Activated T-cell treated with anti-CD3 and anti-CD28 coated beads, Interleukin-2, amount 50 U/mL, for 4 hours (primary cell): Measurements from ENCODE around the gene PRSS36. TPM values are rescaled to one million over a fixed set of nuclear protein-coding genes. Genes with fewer than 3 reads are reported as not detected.
"Not testable (repeated sequence)": the region's sequence is repeated elsewhere in the genome, so short reads cannot be mapped to it uniquely, and the experiment has no call there.

Source experiments
- ATAC-seq, 2 donors: fragments of 200-7000 bp; cut with Tn5 transposase; one replicate each; pipeline ENCODE4 v1.10.0; 2021
- DNase-seq: peaks from one replicate; pipeline ENCODE4 v3.0.0-alpha.2; 2020
- H3K27me3 Mint-ChIP-seq: one replicate; pipeline ENCODE4 v1.8.0; 2021; ENCODE audit warnings: low read depth, mixed read lengths
- H3K36me3 Mint-ChIP-seq: one replicate; pipeline ENCODE4 v1.8.0; 2022; ENCODE audit warnings: mixed read lengths; ENCODE audit not compliant: insufficient read depth
- H3K4me1 Mint-ChIP-seq: one replicate; pipeline ENCODE4 v1.8.0; 2021; ENCODE audit warnings: low read depth, mixed read lengths
- H3K4me3 Mint-ChIP-seq: one replicate; pipeline ENCODE4 v1.8.0; 2021; ENCODE audit warnings: mild to moderate bottlenecking, moderate library complexity, mixed read lengths
- H3K9me3 Mint-ChIP-seq: one replicate; pipeline ENCODE4 v1.8.0; 2021; ENCODE audit warnings: mixed read lengths
- total RNA-seq, 3 donors: library from RNA; stranded (reverse); gene quantifications; one replicate each; pipeline ENCODE4 v1.2.1, GENCODE V29; 2021

PRSS36 gene
- under 1 TPM in 2 of 3 donors, not detected in 1; 0.40 to 0.78 TPM for total RNA-seq

DNA sequence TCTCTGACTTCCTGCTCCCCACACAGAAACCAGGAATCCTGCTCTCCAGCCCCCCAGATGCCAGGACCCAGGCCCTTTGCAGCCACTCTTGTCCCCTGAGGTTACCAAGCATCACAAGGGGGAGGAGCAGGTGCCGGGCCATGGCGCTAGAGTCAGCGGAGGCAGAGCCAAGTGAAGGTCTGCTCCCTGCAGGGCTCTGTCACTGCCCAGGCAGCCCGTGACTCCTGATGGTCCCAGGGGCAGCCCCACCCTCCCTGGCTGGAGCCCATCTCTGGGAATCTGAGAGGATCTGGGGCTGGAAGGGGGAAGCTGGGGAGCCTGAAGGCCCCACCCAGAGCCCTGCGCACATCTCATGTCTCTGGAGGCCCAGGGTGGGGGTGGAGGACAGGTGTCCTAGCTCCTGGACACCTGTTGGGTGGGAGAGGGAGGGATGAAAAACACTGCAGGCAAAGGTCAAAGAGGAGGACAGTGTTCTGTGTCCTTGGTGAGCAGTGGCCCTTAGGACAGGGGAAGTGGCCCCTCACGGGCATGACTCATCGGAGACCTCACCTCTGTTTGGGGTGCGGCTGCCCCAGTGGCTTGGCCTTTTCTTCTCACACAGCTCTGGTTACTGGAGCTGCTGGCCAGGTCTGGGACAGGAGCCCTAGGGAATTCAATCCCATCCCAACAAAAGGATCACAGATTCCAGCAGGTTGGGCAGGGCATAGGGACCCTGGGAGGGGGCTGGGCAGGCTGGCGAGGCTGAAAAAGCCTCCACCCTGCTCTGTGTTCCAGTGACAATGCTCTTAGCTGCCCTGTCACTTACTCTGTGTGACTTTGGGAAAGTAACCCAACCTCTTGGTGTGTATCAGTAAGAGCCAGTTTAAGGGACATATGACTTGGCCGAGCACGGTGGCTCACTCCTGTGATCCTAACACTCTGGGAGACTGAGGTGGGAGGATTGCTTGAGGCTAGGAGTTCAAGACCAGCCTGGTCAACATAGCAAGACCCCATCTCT is at the start of gene PRSS36:
Gene PRSS36, minus strand, starts transcription at position 173 of the 997 bp plus-strand sequence. Its CDS starts 31 bp downstream, at position 142.
- no peaks in the 10 kb centered on the region for H3K9me3 Mint-ChIP-seq
- DNase-seq (no peak), ATAC-seq (no peak)
- peaks cover 4% of the 10 kb centered on the region for H3K27me3 Mint-ChIP-seq
- H3K36me3 Mint-ChIP-seq: no peaks in the 10 kb centered on the region
- H3K4me1 Mint-ChIP-seq: peaks cover 1% of the 10 kb centered on the region
- no peak within 1 kb of the TSS for H3K4me3 Mint-ChIP-seq

GRCh38 chr16:31199430-31200041 is 49.7 kb upstream of the PRSS36 start:
- Mint-ChIP-seq H3K27me3 (no peaks in the 10 kb centered on the region), H3K4me1 (peaks cover 52% of the 10 kb centered on the region), H3K9me3 (no peaks in the 10 kb centered on the region), H3K36me3 (peaks cover 14% of the 10 kb centered on the region), H3K4me3 (no peak overlapping the region)
- no peak for DNase-seq
- ATAC-seq: no peak

DNA sequence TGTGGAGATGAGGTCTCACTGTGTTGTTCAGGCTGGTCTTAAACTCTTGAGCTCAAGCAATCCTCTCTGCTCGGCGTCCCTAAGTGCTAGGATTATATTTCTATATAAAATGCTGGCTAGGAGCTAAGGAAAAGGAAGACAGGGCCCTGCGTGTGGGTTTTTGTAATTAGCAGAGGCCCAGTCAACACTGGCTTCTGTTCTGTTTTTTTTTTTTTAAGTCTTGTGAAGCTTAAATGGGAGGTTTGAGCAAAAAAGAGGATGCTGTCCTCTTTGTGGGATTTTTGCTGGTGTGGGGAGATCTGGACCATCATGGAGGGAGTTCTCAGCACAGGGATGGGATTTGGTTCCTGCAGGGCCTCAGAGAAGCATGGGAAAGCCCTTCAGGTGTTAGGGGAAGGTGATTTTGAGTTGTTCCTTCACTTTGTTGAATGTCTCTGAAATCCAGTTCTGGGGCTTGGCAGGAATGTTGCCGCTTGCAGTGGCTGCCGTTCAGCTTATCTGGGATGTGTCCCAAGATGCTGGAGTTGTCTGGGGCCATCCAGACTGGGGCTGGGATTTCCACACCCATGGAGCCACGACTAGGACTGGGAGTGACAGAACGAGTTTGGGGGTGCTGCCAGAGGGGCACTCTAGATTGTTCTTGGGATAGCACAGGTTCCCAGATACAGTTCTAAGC is 48.5 kb upstream of the PRSS36 start:
- ATAC-seq: no peak
- Mint-ChIP-seq H3K36me3 (peaks cover 22% of the 10 kb centered on the region), H3K9me3 (no peaks in the 10 kb centered on the region), H3K4me3 (no peak overlapping the region), H3K4me1 (peaks cover 50% of the 10 kb centered on the region), H3K27me3 (no peaks in the 10 kb centered on the region)
- no peak for DNase-seq

DNA sequence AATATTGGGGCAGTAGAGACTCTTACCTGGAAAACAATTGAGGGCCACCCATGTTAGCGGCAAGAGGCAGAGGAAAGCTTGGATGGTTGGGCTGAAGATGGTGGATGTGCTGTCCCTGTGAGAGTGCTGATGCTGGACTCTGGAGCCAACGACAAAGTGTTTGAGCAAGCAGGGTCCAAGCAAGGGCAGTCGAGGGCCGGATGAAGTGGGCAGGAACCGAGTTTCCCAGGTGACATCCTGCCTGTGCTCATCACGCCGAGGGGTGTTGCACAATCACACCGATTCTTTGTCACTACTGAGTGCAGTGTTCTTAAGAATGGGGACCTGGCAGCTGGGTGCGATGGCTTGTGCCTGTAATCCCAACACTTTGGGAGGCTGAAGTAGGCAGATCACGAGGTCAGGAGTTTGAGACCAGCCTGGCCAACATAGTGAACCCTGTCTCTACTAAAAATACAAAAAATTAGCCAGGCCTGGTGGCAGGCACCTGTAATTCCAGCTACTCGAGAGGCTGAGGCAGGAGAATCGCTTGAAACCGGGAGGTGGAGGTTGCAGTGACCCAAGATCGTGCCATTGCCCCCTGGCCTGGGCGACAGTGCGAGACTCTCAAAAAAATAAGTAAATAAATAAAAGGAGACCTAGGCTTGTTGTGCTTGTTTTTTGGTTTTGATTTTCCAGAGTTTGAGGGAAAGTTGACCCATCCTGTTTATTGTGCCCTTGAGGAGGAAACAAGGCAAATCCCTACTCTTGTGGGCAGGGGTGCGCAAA is 46.6 kb upstream of the PRSS36 start:
- no peak for ATAC-seq

GRCh38 chr16:31195861-31196260 is 46.0 kb upstream of the PRSS36 start:
- not testable (repeated sequence) for DNase-seq, ATAC-seq, H3K9me3 Mint-ChIP-seq, H3K4me3 Mint-ChIP-seq, H3K27me3 Mint-ChIP-seq
- Mint-ChIP-seq H3K4me1 (peaks cover 44% of the 10 kb centered on the region), H3K36me3 (peaks cover 40% of the 10 kb centered on the region)

More for the DNA sequence above, 46.6 kb upstream of the PRSS36 start:
- H3K27me3 Mint-ChIP-seq: no peaks in the 10 kb centered on the region
- H3K4me1 Mint-ChIP-seq: peaks cover 46% of the 10 kb centered on the region
- no peak overlapping the region for H3K4me3 Mint-ChIP-seq
- peaks cover 34% of the 10 kb centered on the region for H3K36me3 Mint-ChIP-seq
- DNase-seq: no peak
- no peaks in the 10 kb centered on the region for H3K9me3 Mint-ChIP-seq

DNA sequence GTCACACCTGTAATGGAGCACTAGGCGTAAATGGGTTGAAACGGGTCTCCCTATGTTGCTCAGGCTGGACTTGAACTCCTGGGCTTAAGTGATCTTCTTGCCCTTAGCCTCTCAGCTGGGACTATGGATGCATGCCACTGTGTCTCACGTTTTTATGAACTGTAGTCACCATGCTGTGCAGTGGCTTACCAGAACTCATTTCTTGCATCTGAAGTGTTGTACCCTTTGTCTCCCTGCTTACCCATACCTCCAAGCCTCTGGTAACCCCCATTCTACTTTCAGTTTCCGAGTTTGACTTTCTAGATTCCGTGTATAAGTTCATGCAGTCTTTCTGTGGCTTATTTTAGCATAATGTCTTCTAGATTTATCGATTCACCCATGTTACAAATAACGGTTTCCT is 45.0 kb upstream of the PRSS36 start:
- H3K4me1 Mint-ChIP-seq: peaks cover 43% of the 10 kb centered on the region
- H3K36me3 Mint-ChIP-seq: peaks cover 48% of the 10 kb centered on the region
- DNase-seq (no peak), ATAC-seq (no peak)
- H3K9me3 Mint-ChIP-seq: no peaks in the 10 kb centered on the region
- no peaks in the 10 kb centered on the region for H3K27me3 Mint-ChIP-seq
- no peak overlapping the region for H3K4me3 Mint-ChIP-seq

- H3K36me3 Mint-ChIP-seq: peaks cover 53% of the 10 kb centered on the region
- no peaks in the 10 kb centered on the region for H3K9me3 Mint-ChIP-seq
- DNase-seq: no peak
- H3K27me3 Mint-ChIP-seq: no peaks in the 10 kb centered on the region
- no peak overlapping the region for H3K4me3 Mint-ChIP-seq
- no peak for ATAC-seq
- H3K4me1 Mint-ChIP-seq: peaks cover 43% of the 10 kb centered on the region
Measured at GRCh38 chr16:31193874-31194273, 44.0 kb upstream of the PRSS36 start.

- DNase-seq (no peak), ATAC-seq (no peak)
- Mint-ChIP-seq H3K36me3 (peaks cover 62% of the 10 kb centered on the region), H3K4me1 (peaks cover 43% of the 10 kb centered on the region), H3K9me3 (no peaks in the 10 kb centered on the region), H3K27me3 (no peaks in the 10 kb centered on the region), H3K4me3 (no peak overlapping the region)
Measured at GRCh38 chr16:31192856-31193642, 43.2 kb upstream of the PRSS36 start.

GRCh38 chr16:31191697-31192428 is 42.0 kb upstream of the PRSS36 start:
- H3K27me3 Mint-ChIP-seq: no peaks in the 10 kb centered on the region
- H3K9me3 Mint-ChIP-seq: no peaks in the 10 kb centered on the region
- ATAC-seq (no peak), DNase-seq (no peak)
- H3K36me3 Mint-ChIP-seq: peaks cover 72% of the 10 kb centered on the region
- H3K4me3 Mint-ChIP-seq: no peak overlapping the region
- peaks cover 55% of the 10 kb centered on the region for H3K4me1 Mint-ChIP-seq

DNA sequence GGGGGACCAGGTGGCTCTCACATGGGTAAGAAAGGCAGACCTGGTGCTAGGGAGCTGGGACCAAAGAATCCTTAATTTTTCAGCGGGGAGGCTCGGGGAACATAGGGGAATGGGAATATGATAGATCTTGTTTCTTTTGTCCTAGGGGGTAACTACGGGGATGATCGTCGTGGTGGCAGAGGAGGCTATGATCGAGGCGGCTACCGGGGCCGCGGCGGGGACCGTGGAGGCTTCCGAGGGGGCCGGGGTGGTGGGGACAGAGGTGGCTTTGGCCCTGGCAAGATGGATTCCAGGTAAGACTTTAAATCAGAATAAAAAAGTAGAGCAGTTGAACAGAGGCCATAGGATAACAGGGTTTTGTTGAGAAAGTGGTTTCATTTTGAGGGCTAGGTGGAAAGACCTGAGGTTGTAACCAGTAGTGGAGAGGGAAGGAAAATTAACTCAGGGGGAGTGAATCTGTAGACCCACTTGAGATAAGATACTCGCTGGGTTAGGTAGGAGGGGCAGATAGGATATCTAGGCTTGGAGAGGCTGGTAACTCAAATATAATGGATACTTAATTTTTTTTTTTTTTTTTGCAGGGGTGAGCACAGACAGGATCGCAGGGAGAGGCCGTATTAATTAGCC is 41.1 kb upstream of the PRSS36 start:
- Mint-ChIP-seq H3K27me3 (no peaks in the 10 kb centered on the region), H3K9me3 (no peaks in the 10 kb centered on the region), H3K4me3 (no peak overlapping the region), H3K4me1 (peaks cover 64% of the 10 kb centered on the region), H3K36me3 (peaks cover 79% of the 10 kb centered on the region)
- ATAC-seq (no peak), DNase-seq (no peak)

DNA sequence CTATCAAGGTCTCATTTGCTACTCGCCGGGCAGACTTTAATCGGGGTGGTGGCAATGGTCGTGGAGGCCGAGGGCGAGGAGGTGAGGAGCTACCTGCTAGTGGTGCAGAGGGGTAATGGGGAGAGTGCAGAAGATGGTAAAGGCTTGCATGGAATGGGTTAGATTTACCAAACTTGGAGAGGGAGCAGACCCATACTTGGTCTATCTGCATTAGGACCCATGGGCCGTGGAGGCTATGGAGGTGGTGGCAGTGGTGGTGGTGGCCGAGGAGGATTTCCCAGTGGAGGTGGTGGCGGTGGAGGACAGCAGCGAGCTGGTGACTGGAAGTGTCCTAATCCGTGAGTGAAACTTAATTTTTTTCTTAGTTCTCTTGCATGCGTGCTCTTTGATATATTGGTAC is 40.2 kb upstream of the PRSS36 start:
- Mint-ChIP-seq H3K9me3 (no peaks in the 10 kb centered on the region), H3K4me1 (peaks cover 71% of the 10 kb centered on the region), H3K27me3 (no peaks in the 10 kb centered on the region), H3K4me3 (no peak overlapping the region), H3K36me3 (peaks cover 86% of the 10 kb centered on the region)
- ATAC-seq (no peak), DNase-seq (no peak)

DNA sequence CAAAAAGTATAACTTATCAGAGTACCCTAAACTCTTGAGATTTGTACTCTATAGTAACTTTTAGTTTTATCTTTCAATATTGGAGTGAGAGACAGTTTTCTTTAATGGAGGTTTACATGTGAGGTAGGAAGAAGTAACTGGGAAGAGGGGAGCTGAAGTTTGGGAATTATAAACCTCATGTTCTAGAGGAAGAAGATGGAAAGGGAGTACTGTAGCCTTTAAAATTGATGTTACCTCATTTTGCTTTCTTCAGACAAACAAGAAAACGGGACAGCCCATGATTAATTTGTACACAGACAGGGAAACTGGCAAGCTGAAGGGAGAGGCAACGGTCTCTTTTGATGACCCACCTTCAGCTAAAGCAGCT is 39.5 kb upstream of the PRSS36 start:
- Mint-ChIP-seq H3K36me3 (peaks cover 87% of the 10 kb centered on the region), H3K4me3 (no peak overlapping the region), H3K4me1 (peaks cover 73% of the 10 kb centered on the region), H3K9me3 (no peaks in the 10 kb centered on the region), H3K27me3 (no peaks in the 10 kb centered on the region)
- DNase-seq (no peak), ATAC-seq (no peak)
